GM13976 (cell line): Measurements from ENCODE around the gene TXLNG.

Source experiments
- DNase-seq: peaks from one replicate; pipeline ENCODE4 v3.0.0; 2012; ENCODE audit warnings: low spot score
- in situ Hi-C: fragments of 300-500 bp; cut with MboI; formaldehyde crosslinking; loops from one replicate; pipeline ENCODE4 v1.12.0; 2022; ENCODE audit warnings: low sequenced_read_pairs, mixed read lengths, inconsistent platforms; ENCODE audit not compliant: unreplicated experiment
- TF ChIP-seq, protein P1 (sequence below): IDR thresholded peaks from 2 replicates; pipeline ENCODE4 v1.5.1; 2012; ENCODE audit warnings: borderline replicate concordance, mild to moderate bottlenecking; ENCODE audit not compliant: insufficient read depth; ENCODE audit errors: extremely low read depth, missing control alignments, control extremely low read depth

TXLNG gene

DNA sequence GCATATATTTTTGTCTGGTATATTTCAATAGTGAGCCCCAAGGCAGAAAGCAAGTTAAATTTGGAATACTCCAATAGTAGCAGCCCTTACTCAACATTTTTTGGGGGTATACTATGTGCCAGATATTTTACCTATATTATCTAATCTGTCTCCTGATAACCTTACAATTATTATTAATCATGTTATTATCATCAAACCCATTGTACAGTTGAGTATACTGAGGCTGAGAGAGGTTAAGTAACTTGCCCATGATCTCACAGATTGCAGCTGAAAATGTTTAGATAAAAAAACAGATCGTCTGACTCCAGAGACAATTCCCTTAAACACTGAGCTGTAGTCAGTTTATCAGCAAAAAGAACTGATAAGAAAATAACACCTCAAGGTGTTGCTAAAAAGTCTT, 90.4 kb downstream of the TXLNG start:
- in situ Hi-C loops: no loop called here
- DNase-seq: no peak
- TF ChIP-seq, protein P1, sequence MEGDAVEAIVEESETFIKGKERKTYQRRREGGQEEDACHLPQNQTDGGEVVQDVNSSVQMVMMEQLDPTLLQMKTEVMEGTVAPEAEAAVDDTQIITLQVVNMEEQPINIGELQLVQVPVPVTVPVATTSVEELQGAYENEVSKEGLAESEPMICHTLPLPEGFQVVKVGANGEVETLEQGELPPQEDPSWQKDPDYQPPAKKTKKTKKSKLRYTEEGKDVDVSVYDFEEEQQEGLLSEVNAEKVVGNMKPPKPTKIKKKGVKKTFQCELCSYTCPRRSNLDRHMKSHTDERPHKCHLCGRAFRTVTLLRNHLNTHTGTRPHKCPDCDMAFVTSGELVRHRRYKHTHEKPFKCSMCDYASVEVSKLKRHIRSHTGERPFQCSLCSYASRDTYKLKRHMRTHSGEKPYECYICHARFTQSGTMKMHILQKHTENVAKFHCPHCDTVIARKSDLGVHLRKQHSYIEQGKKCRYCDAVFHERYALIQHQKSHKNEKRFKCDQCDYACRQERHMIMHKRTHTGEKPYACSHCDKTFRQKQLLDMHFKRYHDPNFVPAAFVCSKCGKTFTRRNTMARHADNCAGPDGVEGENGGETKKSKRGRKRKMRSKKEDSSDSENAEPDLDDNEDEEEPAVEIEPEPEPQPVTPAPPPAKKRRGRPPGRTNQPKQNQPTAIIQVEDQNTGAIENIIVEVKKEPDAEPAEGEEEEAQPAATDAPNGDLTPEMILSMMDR: no peak

DNA sequence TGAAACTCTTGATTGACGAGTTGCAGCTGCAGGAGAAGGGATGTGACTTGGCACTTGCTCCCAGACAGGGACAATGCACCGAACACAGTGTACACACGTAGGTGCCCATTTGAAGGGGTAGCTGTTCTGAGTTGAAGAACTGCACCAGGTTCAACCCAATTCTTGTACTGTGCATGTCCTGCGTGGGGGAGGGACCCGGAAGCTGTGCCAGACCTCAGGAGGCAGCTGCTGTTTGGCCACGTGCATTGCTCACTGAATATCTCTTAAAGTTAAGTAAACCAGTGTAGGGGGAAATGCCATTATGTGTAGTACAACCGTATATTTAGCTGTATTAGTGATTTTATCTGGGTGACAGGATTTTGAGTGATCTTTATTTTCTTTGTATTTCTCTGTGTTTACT, 95.9 kb downstream of the TXLNG start:
- in situ Hi-C loops: loop anchor here (10.0 kb wide), 1 partner anchor 163 kb away; no protein-coding TSS in a partner anchor
- DNase-seq: no peak
- TF ChIP-seq, protein P1: no peak

DNA sequence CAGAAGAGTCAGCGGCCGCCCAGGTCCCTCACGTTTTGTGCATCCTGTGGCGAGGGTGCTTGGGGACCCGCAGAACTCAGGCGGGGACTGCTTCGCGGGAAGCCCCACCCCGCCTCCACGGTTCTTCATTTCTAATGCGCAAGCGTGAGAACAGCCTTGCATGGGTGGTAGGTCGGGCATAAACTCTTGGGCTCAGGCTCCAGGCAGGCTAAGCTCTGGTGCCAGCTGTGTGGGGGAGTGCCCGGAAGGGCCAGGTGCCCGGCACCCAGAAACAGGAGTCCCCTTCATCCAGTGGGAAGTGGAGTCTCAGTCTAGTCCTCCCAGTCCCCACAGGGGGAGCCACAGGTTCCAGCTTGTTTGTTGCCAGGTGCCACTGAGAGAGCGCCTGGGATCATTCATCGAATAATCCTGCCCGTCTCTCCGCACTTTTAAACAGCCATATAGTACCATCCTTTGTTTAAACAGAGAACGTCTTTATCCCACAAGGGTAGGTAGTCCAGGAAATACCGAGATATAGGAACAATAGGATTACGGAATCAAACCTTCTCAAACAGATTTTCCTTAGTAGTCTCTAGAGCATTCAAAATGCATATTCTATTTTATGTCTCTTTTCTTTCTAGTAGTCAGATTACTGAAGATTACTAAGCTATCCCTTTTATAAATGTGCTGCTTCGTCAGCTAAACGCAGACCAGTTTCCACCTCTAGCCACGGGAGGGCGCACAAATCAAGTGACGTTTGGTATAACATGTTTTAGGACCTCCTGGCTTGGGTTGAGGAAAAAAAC, 96.6 kb downstream of the TXLNG start:
- TF ChIP-seq, protein P1: peak; percentile 61
- peak; percentile 59 for DNase-seq
- in situ Hi-C loops: loop anchor here (10.0 kb wide), 1 partner anchor 162 kb away; no protein-coding TSS in a partner anchor

DNA sequence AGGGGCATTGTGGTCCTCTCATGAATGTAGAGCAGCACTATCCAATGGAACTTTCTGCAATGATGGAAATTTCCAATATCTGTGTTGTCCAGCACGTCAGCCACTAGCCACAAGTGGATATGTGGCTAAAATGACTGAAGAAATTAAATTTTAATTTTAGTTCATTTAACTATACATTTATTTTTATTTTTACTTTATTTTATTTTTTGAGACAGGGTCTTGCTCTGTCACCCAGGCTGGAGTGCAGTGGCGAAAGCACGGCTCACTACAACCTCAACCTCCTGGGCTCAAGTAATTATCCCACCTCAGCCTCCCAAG, 97.2 kb downstream of the TXLNG start:
- TF ChIP-seq, protein P1: no peak
- in situ Hi-C loops: loop anchor here (10.0 kb wide), 1 partner anchor 161 kb away; no protein-coding TSS in a partner anchor
- DNase-seq: no peak

DNA sequence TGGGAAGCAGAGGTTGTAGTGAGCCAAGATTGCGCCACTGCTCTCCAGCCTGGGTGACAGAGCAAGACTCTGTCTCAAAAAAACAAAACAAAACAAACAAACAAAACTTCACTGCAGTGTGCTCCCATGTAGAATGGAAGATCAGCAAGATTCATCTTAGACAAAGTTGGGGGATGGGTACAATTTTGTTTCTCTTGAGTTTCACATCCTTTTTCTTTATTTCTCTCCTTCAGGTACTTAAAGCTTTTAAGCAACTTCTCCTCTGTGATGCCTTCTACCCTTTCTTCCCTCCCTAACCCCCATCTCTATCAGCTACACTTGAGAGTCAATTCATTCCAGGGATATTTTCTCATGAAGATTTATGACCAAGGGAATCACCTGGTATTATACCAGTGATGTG, 99.4 kb downstream of the TXLNG start:
- TF ChIP-seq, protein P1: no peak
- in situ Hi-C loops: loop anchor here (10.0 kb wide), 1 partner anchor 159 kb away; no protein-coding TSS in a partner anchor
- DNase-seq: no peak

DNA sequence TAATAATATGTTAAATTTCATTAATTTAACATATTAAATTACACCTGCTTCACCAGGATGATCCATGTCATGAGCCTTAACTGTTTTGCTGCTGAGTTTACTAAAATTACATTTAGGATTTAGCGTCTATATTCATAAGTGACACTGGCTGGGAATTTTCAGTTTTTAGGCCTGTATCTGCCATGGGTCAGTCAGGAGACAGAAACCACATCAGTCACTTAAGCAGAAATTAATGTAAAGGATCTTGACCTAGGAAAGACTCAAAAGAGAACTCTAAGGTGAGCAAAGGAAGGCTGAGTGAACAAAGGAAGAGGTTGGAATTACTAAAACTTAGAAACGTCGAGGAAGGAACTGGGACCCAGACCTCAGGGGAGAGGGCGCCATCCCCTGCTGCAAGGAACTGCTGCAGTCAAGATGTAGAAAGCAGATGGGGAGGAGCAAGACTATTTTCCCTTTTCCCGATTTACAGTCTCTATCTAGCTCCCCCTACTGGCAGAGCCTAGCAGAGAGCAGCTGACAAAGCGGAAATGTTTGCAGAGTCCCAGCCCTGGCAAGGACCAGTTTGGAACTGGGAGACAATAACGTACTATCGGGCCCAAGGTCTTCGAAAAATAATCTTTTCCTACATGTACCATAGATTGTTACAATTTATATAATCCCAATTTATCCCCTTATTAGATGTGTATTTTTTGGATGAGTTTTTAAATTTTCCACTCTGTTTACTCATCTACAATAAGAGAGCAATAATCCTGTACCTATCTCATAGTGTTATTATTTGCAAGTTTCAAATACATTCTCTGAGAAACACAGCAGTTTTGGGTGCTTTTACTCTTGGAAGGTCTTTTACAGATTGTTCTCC, 106.5 kb downstream of the TXLNG start:
- DNase-seq: peak; percentile 67
- in situ Hi-C loops: no loop called here
- TF ChIP-seq, protein P1: peak; percentile 85
